ENCODE measurements around the gene SEZ6L2.

GRCh38 chr16:29836623-29837022 lies 62.7 kb downstream of the SEZ6L2 start:
- TF ChIP-seq, protein P1, sequence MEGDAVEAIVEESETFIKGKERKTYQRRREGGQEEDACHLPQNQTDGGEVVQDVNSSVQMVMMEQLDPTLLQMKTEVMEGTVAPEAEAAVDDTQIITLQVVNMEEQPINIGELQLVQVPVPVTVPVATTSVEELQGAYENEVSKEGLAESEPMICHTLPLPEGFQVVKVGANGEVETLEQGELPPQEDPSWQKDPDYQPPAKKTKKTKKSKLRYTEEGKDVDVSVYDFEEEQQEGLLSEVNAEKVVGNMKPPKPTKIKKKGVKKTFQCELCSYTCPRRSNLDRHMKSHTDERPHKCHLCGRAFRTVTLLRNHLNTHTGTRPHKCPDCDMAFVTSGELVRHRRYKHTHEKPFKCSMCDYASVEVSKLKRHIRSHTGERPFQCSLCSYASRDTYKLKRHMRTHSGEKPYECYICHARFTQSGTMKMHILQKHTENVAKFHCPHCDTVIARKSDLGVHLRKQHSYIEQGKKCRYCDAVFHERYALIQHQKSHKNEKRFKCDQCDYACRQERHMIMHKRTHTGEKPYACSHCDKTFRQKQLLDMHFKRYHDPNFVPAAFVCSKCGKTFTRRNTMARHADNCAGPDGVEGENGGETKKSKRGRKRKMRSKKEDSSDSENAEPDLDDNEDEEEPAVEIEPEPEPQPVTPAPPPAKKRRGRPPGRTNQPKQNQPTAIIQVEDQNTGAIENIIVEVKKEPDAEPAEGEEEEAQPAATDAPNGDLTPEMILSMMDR (IDR thresholded peaks at IDR 0.05): no peak
- no peak for TF ChIP-seq POLR2A (IDR thresholded peaks at IDR 0.05)
